GM12874 (cell line): ENCODE results near the gene CERS6.

Experiments
- CTCF ChIP-seq: IDR thresholded peaks from 2 replicates; pipeline ENCODE4 v1.5.1; 2011; ENCODE audit warnings: low read depth, mild to moderate bottlenecking, control low read depth, low read length, moderate library complexity; ENCODE audit not compliant: insufficient read depth

The CERS6 gene

GRCh38 chr2:168687314-168687713 is 231.2 kb downstream of the CERS6 start:
- TF ChIP-seq CTCF, result no peak

GRCh38 chr2:168690381-168690885 is 234.4 kb downstream of the CERS6 start:
- no peak for TF ChIP-seq CTCF

GRCh38 chr2:168691221-168691620 is 235.1 kb downstream of the CERS6 start:
- no peak for TF ChIP-seq CTCF

- no peak for TF ChIP-seq CTCF
Observed at GRCh38 chr2:168692132-168692744, 236.2 kb downstream of the CERS6 start.

- no peak for TF ChIP-seq CTCF
Observed at GRCh38 chr2:168694173-168694572, 238.1 kb downstream of the CERS6 start.

- TF ChIP-seq CTCF, result no peak
Observed at GRCh38 chr2:168694866-168695265, 238.8 kb downstream of the CERS6 start.

GRCh38 chr2:168697668-168698121 is 241.6 kb downstream of the CERS6 start:
- TF ChIP-seq CTCF, result no peak
